Suprapubic skin (tissue), 3 donors: ENCODE data around the gene USP19.

Experiments used
- POLR2AphosphoS5 ChIP-seq, 3 donors: sonication (generic); formaldehyde crosslinking; IDR thresholded peaks; one replicate each; pipeline ENCODE4 v1.6.1; 2017; ENCODE audit warnings: antibody characterized with exemption in 3 of 3
- TF ChIP-seq, protein P1 (sequence below), 2 donors: fragments of 200-600 bp in 1 of 2; fragments of 450-650 bp in 1 of 2; sonication (generic) in 1 of 2; IDR thresholded peaks; one replicate each; pipeline ENCODE4 v1.5.1; 2016 to 2019; ENCODE audit warnings: antibody characterized with exemption in 2 of 2, mild to moderate bottlenecking in 1 of 2, moderate library complexity in 1 of 2

- TF ChIP-seq, protein P1, sequence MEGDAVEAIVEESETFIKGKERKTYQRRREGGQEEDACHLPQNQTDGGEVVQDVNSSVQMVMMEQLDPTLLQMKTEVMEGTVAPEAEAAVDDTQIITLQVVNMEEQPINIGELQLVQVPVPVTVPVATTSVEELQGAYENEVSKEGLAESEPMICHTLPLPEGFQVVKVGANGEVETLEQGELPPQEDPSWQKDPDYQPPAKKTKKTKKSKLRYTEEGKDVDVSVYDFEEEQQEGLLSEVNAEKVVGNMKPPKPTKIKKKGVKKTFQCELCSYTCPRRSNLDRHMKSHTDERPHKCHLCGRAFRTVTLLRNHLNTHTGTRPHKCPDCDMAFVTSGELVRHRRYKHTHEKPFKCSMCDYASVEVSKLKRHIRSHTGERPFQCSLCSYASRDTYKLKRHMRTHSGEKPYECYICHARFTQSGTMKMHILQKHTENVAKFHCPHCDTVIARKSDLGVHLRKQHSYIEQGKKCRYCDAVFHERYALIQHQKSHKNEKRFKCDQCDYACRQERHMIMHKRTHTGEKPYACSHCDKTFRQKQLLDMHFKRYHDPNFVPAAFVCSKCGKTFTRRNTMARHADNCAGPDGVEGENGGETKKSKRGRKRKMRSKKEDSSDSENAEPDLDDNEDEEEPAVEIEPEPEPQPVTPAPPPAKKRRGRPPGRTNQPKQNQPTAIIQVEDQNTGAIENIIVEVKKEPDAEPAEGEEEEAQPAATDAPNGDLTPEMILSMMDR (IDR thresholded peaks at IDR 0.05), result no peak
- no peak for TF ChIP-seq POLR2AphosphoS5 (IDR thresholded peaks at IDR 0.05)
These were observed 8.4 kb downstream of the USP19 start for GRCh38 chr3:49112262-49112661.
